CD14-positive monocyte (primary cell): ENCODE data around the gene SMPD3. TPM values are rescaled to one million over a fixed set of nuclear protein-coding genes. Genes with fewer than 3 reads are reported as not detected.

Source experiments
- DNase-seq, 3 donors: peaks; one replicate each; pipeline ENCODE4 v3.0.0-alpha.2; 2011 to 2022
- H2AFZ ChIP-seq: 2 replicates; pipeline ENCODE4 v1.6.0; 2012; ENCODE audit warnings: mild to moderate bottlenecking, low read depth, low read length, inconsistent platforms; ENCODE audit not compliant: insufficient read depth, poor library complexity, severe bottlenecking
- H3K27ac ChIP-seq, 2 donors: 1 replicate in 1 of 2; 2 replicates in 1 of 2; pipeline ENCODE4 v1.5.1; 2012 to 2013; ENCODE audit warnings: low read length in 2 of 2, control low read depth in 1 of 2, inconsistent platforms in 1 of 2, low read depth in 1 of 2, mild to moderate bottlenecking in 1 of 2
- H3K27me3 ChIP-seq, 2 donors: one replicate each; pipeline versions ENCODE4 v1.6.0 to v1.6.1; 2011 to 2013; ENCODE audit warnings: low read length in 2 of 2; ENCODE audit not compliant: control insufficient read depth in 2 of 2, insufficient read depth in 2 of 2
- H3K36me3 ChIP-seq, 2 donors: replicated peaks in 1 of 2; 1 replicate in 1 of 2; 2 replicates in 1 of 2; pipeline versions ENCODE4 v1.5.1 to v1.6.1; 2012 to 2013; ENCODE audit warnings: low read length in 2 of 2, control low read depth in 1 of 2, inconsistent platforms in 1 of 2, mild to moderate bottlenecking in 1 of 2; ENCODE audit not compliant: insufficient read depth in 2 of 2, control insufficient read depth in 1 of 2
- H3K4me1 ChIP-seq, 2 donors: 1 replicate in 1 of 2; 2 replicates in 1 of 2; pipeline versions ENCODE4 v1.5.1 to v1.6.1; 2012 to 2013; ENCODE audit warnings: low read length in 2 of 2, control low read depth in 1 of 2, inconsistent platforms in 1 of 2, mild to moderate bottlenecking in 1 of 2, moderate library complexity in 1 of 2; ENCODE audit not compliant: insufficient read depth in 2 of 2, control insufficient read depth in 1 of 2
- H3K4me2 ChIP-seq: replicated peaks from 2 replicates; pipeline ENCODE3; 2012; ENCODE audit warnings: low read length, moderate library complexity, mild to moderate bottlenecking; ENCODE audit not compliant: poor library complexity, severe bottlenecking; ENCODE audit errors: extremely low read depth
- H3K4me3 ChIP-seq, 3 experiments: fragments of 200-600 bp in 1 of 3; sonication (generic) in 1 of 3; replicated peaks in 1 of 3; 1 replicate in 2 of 3; 2 replicates in 1 of 3; pipeline ENCODE4 v1.5.1; 2011 to 2013; ENCODE audit warnings: low read length in 3 of 3, mild to moderate bottlenecking in 3 of 3, control low read depth in 2 of 3, low read depth in 2 of 3, inconsistent platforms in 1 of 3, moderate library complexity in 1 of 3
- H3K79me2 ChIP-seq: 2 replicates; pipeline ENCODE4 v1.6.0; 2012; ENCODE audit warnings: mild to moderate bottlenecking, control low read depth, inconsistent platforms, low read length, moderate library complexity; ENCODE audit not compliant: insufficient read depth
- H3K9ac ChIP-seq: 2 replicates; pipeline ENCODE4 v1.6.0; 2017; ENCODE audit warnings: low read length, mild to moderate bottlenecking; ENCODE audit not compliant: insufficient read depth, poor library complexity, severe bottlenecking
- H3K9me3 ChIP-seq, 2 donors: replicated peaks in 1 of 2; 1 replicate in 1 of 2; 2 replicates in 1 of 2; pipeline versions ENCODE4 v1.5.1 to v1.6.1; 2012 to 2013; ENCODE audit warnings: low read length in 2 of 2, control low read depth in 1 of 2; ENCODE audit not compliant: control insufficient read depth in 1 of 2, insufficient read depth in 1 of 2
- H4K20me1 ChIP-seq: 2 replicates; pipeline ENCODE4 v1.6.0; 2012; ENCODE audit warnings: mild to moderate bottlenecking, low read length, control low read depth, moderate library complexity; ENCODE audit not compliant: insufficient read depth
- H3K27ac Mint-ChIP-seq, 7 donors: one replicate each; pipeline ENCODE4 v1.8.0; 2020; ENCODE audit warnings: mild to moderate bottlenecking in 7 of 7, mixed read lengths in 7 of 7, moderate library complexity in 6 of 7, inconsistent platforms in 2 of 7
- H3K27me3 Mint-ChIP-seq, 3 donors: one replicate each; pipeline ENCODE4 v1.8.0; 2021 to 2022; ENCODE audit warnings: low read depth in 3 of 3, mild to moderate bottlenecking in 3 of 3, mixed read lengths in 3 of 3, moderate library complexity in 3 of 3, inconsistent platforms in 1 of 3
- H3K36me3 Mint-ChIP-seq, 2 donors: one replicate each; pipeline ENCODE4 v1.8.0; 2020; ENCODE audit warnings: mixed read lengths in 2 of 2, inconsistent platforms in 1 of 2, mild to moderate bottlenecking in 1 of 2
- H3K4me1 Mint-ChIP-seq: one replicate; pipeline ENCODE4 v1.8.0; 2020; ENCODE audit warnings: mild to moderate bottlenecking, mixed read lengths
- H3K4me3 Mint-ChIP-seq, 2 donors: one replicate each; pipeline ENCODE4 v1.8.0; 2020; ENCODE audit warnings: mild to moderate bottlenecking in 2 of 2, mixed read lengths in 2 of 2, moderate library complexity in 1 of 2
- H3K9me3 Mint-ChIP-seq, 7 donors: one replicate each; pipeline ENCODE4 v1.8.0; 2020 to 2022; ENCODE audit warnings: mixed read lengths in 7 of 7, mild to moderate bottlenecking in 6 of 7, moderate library complexity in 6 of 7, inconsistent platforms in 2 of 7
- WGBS: methylation state at CpG from one replicate; pipeline ENCODE4 v1.1.5; 2013; ENCODE audit warnings: missing lambda C conversion rate; ENCODE audit not compliant: insufficient coverage; 5-methylcytosine and 5-hydroxymethylcytosine counted together
- intact Hi-C, 2 donors: fragments of 100-400 bp; cut with micrococcal nuclease; formaldehyde crosslinking; loops; one replicate each; pipeline versions ENCODE4 v1.15.0 to v1.15.1; 2023
- polyA plus RNA-seq, 3 donors: library from polyadenylated mRNA; depleted of rRNA in 1 of 3; unstranded in 2 of 3; stranded (reverse) in 1 of 3; fragments of 300-500 nt in 2 of 3; fragments of >200 nt in 1 of 3; fragmentation: Illumina TruSeq in 2 of 3; gene quantifications; 1 replicate in 2 of 3; 2 replicates in 1 of 3; pipeline ENCODE4 v1.2.3, GENCODE V29; 2012 to 2021
- TF ChIP-seq, protein P1 (sequence below): fragments of 200-600 bp; IDR thresholded peaks from one replicate; pipeline ENCODE4 v1.8.0; 2022; ENCODE audit warnings: antibody characterized with exemption, mild to moderate bottlenecking

The SMPD3 gene
- polyA plus RNA-seq, 3 donors: 0.40 to 1.1 (median 0.51) TPM

DNA sequence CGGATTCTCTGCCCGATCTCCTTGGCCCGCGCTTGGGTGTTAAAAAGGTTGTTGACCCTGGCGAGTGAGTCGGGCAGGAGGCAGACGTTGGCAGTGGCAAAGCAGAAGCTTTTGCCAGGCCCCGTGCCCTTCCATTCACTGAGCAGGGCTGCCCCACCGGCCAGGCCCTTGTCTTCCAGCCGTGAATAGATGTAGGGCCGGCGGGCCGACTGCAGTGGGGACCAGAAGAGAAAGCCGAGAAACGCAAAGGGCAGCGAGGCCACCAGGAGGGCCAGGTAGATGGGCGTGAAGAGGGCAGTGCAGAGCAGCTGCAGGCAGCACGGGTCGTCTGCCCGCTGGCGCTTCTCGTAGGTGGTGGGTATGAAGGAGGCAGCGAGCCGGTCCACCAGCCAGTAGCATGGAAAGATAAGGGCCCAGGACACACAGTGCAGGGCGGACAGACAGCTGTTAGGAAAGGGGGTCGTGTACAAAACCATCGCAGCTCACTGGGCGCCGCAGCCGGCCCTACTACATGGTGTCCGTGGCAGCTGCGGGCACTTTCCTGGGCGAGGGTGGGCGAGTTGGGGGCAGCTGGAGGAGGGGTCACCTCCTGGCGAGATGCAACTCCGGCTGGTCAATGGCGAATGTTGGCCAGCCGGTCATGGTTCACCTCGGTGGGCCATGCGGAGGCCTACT lies 76.5 kb downstream of the SMPD3 start:
- Mint-ChIP-seq H3K4me3 (no peak overlapping the region), H3K36me3 (no peaks in the 10 kb centered on the region), H3K27me3 (peaks cover 15 to 28% (median 17%) of the 10 kb centered on the region in 3 donors), H3K27ac (no peak overlapping the region), H3K4me1 (peaks cover 27% of the 10 kb centered on the region), H3K9me3 (peaks cover 0 to 3% (median 0%) of the 10 kb centered on the region in 7 donors)
- Histone ChIP-seq H3K4me3 (no peak overlapping the region), H4K20me1 (no peaks in the 10 kb centered on the region), H3K4me1 (peaks cover 19 to 25% of the 10 kb centered on the region in 2 donors), H3K4me2 (no peak overlapping the region), H2AFZ (no peak overlapping the region), H3K27me3 (peaks cover 0 to 4% of the 10 kb centered on the region in 2 donors), H3K79me2 (no peaks in the 10 kb centered on the region), H3K9me3 (no peaks in the 10 kb centered on the region), H3K27ac (no peak overlapping the region), H3K36me3 (no peaks in the 10 kb centered on the region), H3K9ac (no peak overlapping the region)
- WGBS: 95% methylated on average over 35 of the region's 40 CpGs
- intact Hi-C loops: no loop called here
- DNase-seq: no peak
- TF ChIP-seq, protein P1, sequence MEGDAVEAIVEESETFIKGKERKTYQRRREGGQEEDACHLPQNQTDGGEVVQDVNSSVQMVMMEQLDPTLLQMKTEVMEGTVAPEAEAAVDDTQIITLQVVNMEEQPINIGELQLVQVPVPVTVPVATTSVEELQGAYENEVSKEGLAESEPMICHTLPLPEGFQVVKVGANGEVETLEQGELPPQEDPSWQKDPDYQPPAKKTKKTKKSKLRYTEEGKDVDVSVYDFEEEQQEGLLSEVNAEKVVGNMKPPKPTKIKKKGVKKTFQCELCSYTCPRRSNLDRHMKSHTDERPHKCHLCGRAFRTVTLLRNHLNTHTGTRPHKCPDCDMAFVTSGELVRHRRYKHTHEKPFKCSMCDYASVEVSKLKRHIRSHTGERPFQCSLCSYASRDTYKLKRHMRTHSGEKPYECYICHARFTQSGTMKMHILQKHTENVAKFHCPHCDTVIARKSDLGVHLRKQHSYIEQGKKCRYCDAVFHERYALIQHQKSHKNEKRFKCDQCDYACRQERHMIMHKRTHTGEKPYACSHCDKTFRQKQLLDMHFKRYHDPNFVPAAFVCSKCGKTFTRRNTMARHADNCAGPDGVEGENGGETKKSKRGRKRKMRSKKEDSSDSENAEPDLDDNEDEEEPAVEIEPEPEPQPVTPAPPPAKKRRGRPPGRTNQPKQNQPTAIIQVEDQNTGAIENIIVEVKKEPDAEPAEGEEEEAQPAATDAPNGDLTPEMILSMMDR: no peak

DNA sequence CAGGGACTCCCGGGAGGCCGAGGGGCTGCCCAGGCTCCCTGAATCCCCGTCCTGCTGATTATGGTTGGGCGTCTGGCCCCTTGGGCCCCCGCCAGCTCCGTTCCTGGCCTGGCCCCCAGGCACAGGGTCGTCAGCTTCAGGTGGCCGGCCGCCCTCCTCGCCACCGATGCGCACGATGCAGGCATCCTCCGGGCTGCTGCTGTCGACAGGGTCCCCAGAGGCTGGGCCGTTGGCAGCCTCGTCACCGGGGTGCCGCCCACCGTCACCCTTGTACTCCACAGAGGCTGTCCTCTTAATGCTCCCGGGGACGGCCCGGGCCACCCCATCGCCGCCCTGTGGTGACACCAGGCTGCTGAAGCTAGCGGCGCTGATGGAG lies 77.0 kb downstream of the SMPD3 start:
- no peak for DNase-seq
- H3K4me3 ChIP-seq: no peak overlapping the region
- no peaks in the 10 kb centered on the region for H4K20me1 ChIP-seq
- no peak overlapping the region for H2AFZ ChIP-seq
- H3K27me3 ChIP-seq: peaks cover 0 to 4% of the 10 kb centered on the region in 2 donors
- H3K36me3 ChIP-seq: no peaks in the 10 kb centered on the region
- H3K79me2 ChIP-seq: no peaks in the 10 kb centered on the region
- H3K4me2 ChIP-seq: no peak overlapping the region
- Mint-ChIP-seq H3K9me3 (peaks cover 0 to 3% (median 0%) of the 10 kb centered on the region in 7 donors), H3K36me3 (no peaks in the 10 kb centered on the region), H3K27ac (no peak overlapping the region), H3K27me3 (peaks cover 15 to 27% (median 17%) of the 10 kb centered on the region in 3 donors), H3K4me3 (no peak overlapping the region), H3K4me1 (peaks cover 28% of the 10 kb centered on the region)
- H3K9me3 ChIP-seq: no peaks in the 10 kb centered on the region
- TF ChIP-seq, protein P1: no peak
- H3K27ac ChIP-seq: no peak overlapping the region
- intact Hi-C loops: no loop called here
- no peak overlapping the region for H3K9ac ChIP-seq
- 96% methylated on average over 25 of the region's 27 CpGs for WGBS
- H3K4me1 ChIP-seq: peaks cover 19 to 25% of the 10 kb centered on the region in 2 donors
